HG02610 (cell line): ENCODE data around the gene AUTS2.

Experiments
- ATAC-seq: cut with Tn5 transposase; IDR thresholded peaks from one replicate; pipeline ENCODE4 v1.9.1; 2021; ENCODE audit warnings: mild to moderate bottlenecking, moderate library complexity; ENCODE audit not compliant: unreplicated experiment

AUTS2 gene

DNA sequence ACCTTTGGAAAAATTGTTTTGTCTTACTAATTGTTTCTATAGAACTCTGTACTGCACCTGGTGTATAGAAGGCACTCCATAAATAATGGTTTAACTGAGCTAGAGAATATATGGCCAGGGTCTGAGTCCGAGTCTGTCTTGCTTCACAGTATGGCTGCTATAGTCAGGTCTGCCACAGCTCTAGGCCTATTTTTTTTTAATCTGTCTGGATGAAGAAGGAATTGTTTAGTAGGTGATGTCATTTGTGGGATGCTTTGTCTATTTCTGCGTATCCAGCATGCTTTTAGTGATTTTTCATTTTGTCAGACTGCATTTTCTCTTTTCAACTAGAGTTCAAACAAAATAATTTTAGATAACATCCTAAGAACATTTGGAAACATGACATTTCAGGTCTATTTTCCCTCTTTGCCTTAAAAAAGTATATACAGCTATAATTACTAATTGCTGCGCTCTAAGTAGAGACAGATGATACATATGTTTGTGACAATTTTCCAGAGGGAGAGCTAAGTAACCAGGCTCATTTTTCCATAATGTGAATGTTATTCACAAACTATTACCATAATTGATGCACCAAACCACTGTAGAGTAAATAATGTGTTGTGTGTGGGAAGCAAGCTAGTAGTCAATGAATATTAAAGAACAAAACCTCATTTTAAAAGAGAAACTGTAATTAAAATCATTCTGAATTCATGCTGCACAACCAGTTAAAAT lies 361.7 kb downstream of the AUTS2 start:
- ATAC-seq: no peak

DNA sequence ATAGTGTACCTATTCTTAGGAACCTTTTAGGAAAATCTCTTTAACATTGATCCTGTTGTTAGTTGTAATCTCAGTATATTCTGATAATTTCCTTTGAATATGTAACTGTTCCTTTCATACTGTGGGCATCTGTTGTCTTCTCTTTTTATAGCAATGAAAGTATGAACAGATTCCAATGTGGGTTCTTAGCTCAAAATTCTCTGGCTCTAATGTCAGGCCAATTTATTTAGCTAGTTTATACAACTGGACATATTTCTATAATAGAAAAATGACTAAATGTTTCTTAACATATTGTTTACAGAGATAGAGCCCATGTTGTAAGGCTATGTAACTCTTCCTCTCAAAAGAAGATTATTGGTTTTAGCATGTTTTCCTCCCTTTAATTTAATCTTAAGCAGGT lies 363.2 kb downstream of the AUTS2 start:
- no peak for ATAC-seq

DNA sequence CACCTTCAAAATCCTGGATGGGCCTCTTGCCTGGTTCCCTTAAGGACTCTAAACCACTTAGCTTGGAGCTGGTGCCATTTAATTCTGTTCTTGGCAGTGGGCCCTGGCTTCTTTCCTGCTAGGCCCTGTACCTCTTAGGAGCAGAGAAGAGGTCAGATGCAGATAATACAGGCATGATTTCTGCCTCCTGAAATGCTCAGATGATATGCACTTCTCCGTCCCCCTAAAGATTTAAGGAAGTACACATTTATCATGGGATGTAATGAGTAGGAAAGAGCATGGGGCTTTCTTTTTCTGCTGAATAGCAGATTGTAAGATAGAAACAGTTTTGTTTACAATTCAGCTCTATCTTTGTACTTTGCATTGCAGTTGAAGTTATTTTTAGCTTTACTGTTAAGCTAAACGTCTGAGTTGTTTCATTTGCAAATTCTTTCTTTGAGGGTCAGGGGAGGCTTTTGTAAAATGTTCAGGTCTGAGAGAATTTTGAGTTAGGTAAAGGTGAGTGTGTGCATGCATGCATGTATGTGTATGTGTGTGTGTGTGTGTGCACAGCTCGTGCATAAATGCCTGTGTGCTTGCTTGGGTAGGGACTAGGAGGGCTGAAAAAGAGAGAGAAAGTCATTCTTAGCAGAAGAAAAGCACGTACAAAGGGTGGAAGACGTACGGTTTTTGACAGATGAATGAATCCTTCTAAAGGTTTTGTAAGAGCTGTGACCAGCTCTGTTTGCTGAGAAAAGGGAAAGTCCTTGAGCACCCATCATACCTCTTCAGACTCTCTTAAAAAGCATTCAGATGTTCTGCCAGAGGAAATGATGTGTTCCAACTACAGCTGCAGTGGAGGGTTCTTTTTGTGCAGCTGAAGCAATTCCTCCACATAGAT lies 364.2 kb downstream of the AUTS2 start:
- peak; percentile 72 for ATAC-seq

DNA sequence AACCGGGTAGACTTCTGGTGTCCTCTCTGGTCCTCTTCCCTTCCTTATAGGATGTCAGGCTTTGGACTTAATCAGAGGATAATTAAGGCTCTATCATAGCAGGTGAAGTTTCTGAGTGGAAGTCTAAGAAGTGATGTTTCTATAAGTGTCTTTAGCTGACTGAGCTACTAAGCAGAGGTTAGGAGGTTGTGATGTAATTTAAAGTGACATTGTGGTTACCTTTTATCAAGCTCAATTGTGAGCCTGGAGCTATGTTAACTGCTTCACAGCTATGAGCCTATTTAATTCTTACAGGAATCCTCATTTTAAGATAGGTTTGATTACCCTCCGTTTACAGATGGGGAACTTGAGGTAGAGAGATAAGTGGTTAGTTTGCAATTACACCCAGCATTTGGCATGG lies 365.1 kb downstream of the AUTS2 start:
- no peak for ATAC-seq

DNA sequence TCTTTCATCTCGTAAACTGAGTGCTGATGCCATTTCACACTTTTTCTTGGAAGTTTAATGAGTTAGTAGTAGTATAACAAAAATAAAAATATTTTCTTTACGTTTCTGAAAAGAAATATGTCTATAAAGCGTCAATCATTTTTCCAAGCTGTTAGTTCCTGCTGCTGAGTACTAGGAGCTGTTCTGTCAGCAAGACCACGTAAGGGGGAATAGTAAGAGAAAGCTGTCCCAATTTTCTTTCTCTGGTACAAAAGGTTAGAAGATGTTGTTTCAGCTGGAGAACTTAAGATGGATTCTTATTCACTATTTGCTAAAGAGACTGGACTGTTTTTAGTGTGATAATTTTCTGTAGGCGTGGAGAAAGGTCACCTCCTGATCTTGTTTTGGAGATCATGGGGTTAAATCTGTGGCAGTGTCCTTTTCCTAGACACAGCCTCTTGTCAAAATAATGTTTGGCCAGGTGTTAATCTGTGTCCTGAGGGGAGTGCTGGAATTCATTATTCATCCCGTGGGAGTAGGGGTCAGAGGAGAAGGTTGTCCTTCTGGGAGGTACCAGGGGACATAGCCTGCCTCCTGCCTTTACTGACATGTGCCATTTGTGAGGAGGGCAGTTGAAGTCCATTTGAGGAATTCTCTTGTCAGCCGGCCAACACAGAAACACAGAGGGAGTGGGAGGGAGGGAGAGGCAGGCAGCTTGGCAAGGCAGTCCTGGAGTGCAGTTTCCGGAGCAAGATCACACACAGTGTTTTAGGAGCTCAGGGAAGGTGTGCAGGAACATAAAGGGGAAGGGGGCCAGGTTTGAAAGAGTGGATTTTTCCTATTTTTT lies 368.7 kb downstream of the AUTS2 start:
- no peak for ATAC-seq

DNA sequence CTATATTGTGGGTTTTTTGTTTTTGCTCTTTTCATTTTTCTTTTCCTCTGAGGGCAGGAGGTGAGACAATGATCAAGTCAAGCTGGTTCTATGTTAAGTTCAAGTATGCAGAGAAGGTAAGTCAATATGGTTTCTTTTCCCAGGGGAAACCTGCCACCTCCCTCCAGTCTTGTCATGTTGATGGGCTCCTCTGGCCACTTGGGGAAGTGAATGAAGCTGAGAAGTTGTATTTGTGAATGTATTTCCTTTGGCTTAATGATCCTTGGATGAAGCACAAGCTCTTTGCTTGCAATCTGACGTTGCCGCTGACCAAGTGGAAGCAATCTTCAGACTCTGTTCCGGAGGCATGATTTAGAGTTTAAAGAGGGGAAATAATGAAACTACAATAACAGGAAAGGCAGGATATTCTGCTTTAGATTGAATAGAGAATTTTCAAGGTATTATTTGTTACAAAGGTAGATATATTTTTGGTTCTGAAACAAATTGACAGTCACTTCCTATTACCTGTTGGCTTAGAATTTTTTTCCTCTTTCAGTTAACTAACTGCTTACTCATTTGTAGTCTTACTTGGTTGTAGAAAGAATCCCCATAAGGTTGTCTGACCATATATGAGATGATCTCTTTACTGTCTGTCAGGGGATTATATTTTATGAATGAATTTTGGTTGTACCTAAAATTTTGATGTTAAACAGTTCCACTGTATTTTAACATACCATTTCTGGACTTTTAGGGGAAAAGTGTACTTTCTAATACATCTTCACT lies 369.6 kb downstream of the AUTS2 start:
- ATAC-seq: peak; percentile 87

DNA sequence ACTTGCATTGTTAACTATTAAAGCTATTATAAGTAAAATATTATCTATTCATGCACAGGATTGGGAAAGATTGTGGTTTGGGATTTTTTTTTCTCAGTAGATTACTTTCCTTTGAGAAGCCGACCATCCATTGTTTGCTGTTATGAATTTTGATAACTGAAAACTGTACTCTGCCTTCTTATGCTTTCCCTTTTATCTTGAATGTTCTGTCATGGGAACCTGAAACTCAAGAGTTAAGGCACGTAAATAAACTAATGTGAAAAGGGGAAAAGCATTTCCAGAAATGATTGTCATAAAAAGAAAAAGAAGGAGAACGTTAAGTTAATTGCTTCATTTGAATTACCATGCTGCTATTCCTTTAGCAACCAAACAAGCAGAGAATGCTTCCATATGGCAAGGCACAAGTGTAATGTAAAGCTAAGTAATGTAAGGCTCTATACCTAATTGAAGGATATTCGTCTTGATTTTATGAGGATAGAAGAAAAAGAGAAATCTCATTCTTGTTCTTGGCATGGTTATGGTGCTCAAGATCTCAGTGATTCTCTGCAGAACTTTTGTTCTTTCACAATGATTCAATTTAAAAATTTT lies 370.8 kb downstream of the AUTS2 start:
- no peak for ATAC-seq

DNA sequence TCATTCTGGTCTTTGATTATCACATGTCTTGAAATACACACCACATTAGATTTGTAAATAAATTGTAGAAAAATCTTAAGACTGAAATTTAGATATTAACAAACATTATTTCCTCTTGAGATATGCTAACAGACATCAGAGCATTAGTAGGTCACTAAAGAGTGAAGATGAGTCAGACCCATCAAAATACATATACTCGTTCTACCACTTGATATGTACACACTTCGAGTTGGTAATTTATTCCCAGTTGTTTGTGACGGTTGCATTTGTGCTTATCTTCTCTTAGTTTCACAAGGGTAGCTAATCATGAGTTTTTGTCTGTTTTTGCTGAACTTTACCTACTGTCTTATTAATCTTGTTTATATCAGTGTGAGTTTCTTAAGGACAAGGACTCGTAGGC lies 383.4 kb downstream of the AUTS2 start:
- no peak for ATAC-seq

DNA sequence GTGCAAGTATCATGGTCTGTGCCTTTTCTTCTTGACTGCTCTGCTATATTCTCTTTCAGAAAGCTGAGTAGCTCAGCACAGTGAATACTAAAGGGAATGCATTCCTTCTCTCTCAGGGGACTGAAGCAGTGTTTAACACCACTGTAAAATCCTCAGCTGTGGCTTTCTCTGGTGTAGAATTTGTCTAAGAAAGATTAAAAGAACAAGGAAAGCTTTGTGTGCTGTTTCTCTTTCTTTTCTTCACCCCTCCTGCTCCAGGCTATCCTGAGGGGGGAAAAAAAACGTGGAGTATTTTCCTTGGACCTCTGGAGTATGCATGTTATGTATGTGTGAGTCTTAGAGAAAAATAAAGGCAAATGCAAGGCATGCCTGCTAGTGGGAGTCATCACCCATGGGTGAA lies 383.9 kb downstream of the AUTS2 start:
- ATAC-seq: no peak

DNA sequence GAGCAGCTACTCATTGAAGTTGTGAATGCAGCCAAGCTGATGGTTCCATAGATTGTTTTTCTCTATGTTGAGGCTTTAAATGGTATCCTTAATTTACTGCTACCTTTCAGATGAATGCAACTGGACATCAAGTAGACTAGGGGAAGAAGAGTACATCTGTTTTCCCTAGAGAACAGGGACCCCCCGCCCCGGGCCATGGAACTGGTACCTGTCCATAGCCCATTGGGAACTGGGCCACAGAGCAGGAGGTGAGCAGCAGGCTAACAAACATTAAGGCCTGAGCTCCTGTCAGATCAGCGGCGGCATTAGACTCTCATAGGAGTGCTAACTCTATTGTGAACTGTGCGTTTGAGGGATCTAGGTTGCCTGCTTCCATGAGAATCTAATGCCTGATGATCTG lies 391.3 kb downstream of the AUTS2 start:
- no peak for ATAC-seq

DNA sequence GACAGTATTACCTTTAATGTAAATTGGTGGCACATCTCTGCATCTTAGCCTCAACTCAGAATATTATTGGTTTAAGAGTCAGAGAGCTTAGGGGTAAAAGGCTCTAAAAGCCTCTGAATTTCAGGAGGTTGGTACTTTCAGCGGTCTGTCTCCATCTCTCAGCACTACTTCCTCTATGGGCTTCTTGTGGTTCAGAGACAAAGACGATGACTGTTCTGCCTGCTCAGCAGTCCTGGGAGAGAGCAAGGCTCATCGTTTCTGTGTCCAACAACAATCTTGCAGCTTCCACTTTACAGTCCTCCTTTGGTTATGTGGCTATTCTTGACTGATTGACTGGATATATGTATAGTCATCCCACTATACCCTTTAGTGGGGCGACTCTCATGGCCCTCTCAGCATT lies 394.7 kb downstream of the AUTS2 start:
- ATAC-seq: peak; percentile 84

DNA sequence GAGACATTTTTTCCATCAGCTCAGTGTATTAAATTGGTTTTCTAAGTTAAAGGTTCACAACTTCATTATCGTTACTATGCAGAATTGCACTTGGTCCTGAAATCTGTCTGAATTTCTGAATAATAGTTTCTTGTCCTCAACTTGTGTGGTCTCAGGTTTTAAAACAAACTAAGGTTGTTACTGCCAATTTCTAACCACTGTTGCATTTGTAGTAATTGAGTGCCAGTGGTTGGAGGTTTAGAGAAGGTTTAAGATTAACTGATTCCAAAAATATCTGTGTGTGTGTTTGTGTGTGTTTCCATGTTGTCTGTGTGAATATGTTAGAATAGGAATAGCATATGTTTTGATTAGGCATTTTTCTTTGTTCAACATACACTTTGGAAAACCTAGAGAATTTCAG lies 395.9 kb downstream of the AUTS2 start:
- no peak for ATAC-seq

DNA sequence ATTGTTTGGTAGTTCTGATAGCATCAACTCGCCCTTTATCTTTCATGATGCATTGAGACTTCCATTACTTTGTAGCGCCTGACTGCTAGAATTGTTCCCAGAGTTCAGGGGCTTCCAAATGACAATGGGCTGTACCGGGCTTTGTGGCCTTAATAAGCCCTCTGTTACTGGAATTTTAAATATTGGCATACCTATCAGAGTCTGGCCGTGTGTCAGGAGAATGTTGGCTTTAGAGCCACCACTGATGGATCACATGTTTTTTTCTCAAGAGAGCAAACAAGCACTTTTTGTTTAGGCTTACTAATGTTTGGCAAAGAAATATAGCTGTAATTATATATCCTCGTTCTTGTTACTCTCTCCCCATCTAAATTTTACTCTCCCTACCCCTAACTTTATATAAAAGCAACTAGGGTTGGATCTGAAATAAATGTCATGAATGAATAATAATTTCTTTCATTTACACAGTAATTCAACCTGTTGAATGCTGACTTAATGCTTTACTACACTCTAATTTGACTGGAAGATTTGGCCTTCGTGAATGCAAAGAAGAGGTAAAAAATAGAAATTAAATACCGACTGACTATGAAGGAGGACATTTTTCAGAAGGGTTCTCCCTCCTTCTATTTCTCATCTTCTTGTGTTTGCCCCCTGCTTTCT lies 396.7 kb downstream of the AUTS2 start:
- ATAC-seq: no peak

DNA sequence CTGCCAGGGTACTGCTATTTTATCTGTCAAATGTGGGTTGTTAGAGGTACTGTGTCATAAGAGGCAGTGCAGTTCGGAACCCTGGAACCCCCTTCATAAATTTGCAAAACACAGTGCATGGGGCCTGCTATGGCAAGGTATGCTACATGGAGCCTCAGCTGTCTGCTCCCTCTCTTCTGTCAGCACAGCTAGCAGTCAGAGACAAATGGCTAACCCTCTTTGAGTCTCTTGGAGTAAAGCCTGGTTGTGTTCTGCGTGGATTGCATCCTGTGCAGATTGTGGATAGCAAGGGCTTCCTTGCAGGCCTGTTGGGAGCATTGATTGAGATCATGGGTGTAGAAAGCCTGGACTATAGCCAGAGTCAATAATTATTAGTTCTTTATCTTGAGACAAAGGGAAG lies 397.8 kb downstream of the AUTS2 start:
- ATAC-seq: no peak

DNA sequence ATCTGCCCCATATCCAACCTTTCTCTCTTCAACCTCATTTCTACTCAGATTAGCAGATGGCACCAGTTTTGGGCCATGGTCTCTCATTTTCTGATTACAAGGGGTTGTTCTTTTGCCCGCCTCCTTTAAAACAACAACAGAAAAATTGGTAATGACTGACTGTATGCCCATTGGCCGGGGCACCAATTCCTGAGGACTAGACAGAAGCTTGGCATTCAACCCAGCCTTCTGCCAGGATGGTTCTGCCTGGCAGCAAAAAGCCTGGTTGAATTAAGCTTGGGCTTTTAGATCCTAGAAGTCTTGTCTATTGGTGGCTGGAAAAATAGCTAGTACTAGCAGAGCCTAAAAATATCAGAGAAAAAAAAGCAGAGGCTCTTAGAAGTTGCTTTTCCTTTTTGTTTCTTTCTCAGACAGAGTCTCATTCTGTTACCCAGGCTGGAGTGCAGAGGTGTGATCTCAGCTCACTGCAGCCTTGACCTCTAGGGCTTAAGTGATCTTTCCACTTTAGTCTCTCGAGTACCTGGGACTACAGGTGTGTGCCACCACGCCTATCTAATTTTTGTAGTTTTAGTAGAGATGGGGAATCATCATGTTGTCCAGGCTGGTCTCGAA lies 402.6 kb downstream of the AUTS2 start:
- no peak for ATAC-seq

DNA sequence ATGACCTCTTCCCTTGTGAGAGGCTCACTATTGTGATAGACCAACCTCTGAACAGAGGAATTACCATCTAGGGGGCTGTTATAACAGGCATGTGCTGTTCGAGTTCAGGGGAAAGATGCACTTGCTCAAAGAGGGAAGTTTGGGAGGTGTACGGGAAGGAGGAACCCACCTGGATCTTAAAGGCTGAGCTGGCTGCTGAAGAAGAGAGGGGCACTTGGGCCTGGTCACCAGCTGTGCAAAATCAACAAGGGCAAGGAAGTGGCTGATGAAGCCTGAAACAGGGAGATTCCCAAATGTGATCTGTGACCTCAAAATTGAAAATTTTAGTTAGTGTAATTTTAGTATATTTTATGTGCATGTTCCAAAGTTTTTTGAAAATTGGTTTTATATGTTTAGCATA lies 407.2 kb downstream of the AUTS2 start:
- peak; percentile 34 for ATAC-seq

DNA sequence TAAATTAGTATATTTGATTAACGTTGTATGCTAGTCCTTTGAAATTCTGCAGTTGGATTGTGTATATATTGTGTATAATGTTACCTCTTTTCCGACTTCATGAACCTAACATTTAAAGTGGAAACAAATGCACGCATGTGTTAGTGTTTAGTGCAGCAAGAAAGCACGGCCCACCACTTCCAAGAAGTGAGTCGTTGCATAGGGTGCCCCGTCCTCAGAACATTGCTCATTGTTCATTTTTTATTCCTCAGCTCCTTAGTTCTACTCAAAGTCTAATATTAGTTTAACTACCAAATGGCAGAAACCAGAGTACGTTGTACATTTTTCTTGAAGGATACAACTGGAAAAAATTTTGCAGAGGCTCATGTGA lies 407.6 kb downstream of the AUTS2 start:
- ATAC-seq: no peak

DNA sequence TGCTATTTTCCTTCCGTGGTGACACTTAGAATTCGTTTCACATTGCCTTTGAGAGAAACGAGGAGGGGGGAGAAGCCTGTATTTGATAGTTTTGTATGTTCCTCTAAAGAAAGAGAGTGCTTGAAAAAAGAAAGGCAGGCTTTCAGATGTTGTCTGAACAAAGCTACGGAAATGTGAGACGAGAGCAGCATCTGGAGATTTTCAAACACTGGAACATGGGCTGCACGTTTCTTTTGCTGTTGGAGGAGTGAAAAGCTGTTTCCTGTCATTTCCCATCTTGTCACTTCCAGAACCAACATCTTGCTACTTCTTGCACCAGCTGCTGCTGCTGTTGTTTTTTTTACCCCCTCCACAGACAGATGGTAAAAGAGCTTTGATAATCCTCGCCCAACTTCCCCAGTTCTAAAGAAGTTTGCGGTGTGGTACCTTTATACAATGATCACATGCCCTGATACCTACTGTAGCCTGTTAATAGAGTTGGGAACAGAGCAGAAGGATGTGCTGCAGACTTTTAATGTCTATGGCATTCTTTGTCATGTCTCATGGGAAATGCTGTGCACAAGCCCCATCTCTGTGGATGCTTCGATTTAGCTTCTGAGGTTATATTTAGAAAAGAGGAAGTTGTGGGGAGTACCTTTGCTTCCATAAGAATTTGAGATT lies 408.1 kb downstream of the AUTS2 start:
- ATAC-seq: no peak

DNA sequence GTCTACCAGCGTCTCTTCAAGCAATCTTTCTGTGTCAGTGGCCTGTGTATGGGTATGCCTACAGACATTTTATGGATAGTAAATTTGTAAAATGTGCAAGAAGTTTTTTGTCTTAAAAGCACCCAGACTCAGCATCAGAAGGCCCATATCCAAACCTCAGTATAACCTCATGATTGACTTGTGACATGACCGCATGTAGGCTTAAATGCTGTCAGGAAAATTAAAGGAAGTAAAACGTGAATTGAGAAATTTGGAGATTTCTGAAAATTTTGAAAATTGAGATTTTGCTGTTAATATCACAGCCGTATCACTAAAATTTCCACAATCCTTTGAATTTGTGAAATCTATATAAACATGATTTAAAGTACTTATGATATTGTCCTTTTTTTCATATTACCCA lies 410.2 kb downstream of the AUTS2 start:
- no peak for ATAC-seq
